ENCODE measurements around the gene IP6K1. TPM values are rescaled to one million over a fixed set of nuclear protein-coding genes. Genes with fewer than 3 reads are reported as not detected.

Gene IP6K1
- total and polyA plus RNA-seq, 2 donors (not counting 1 experiment from before 2014, with no cell fraction given): 27.8 to 77.8 TPM

- H3K4me3 ChIP-seq (ENCODE audit: control extremely low read depth in 1 of 5, extremely low read depth in 1 of 5, insufficient read depth in 1 of 5, low read depth in 2 of 5, low read length in 4 of 5): no peak overlapping the region
- Mint-ChIP-seq H3K9me3 (ENCODE audit: insufficient read depth) (no peaks in the 10 kb centered on the region), H3K27me3 (no peaks in the 10 kb centered on the region), H3K4me1 (no peaks in the 10 kb centered on the region), H3K27ac (no peak overlapping the region), H3K4me3 (no peak overlapping the region)
- H3K4me2 ChIP-seq (replicated peaks; ENCODE audit: low read depth, low read length, poor library complexity, severe bottlenecking): no peak overlapping the region
- H3K9me3 ChIP-seq (ENCODE audit: control extremely low read depth in 1 of 3, control insufficient read depth in 2 of 3, insufficient read depth in 1 of 3, low read length in 2 of 3): no peaks in the 10 kb centered on the region
- H3K27ac ChIP-seq (ENCODE audit: low read length in 2 of 2): no peak overlapping the region
- peaks cover 9% of the 10 kb centered on the region for H4K20me1 ChIP-seq (ENCODE audit: control insufficient read depth, insufficient read depth, low read length, poor library complexity, severe bottlenecking)
- H3K27me3 ChIP-seq (replicated peaks in 1 of 4; ENCODE audit: control extremely low read depth in 1 of 4, control insufficient read depth in 3 of 4, insufficient read depth in 4 of 4, low read length in 3 of 4): no peaks in the 10 kb centered on the region
- intact Hi-C loops (cut with micrococcal nuclease): no loop called here
- TF ChIP-seq CTCF (IDR thresholded peaks at IDR 0.05): no peak
- no peak for TF ChIP-seq EZH2 (IDR thresholded peaks at IDR 0.05; ENCODE audit: borderline replicate concordance, insufficient read depth, low read depth, low read length, poor library complexity, severe bottlenecking)
- H3K36me3 ChIP-seq (replicated peaks in 1 of 2; ENCODE audit: control extremely low read depth in 1 of 2, control insufficient read depth in 1 of 2, extremely low read depth in 1 of 2, insufficient read depth in 2 of 2, low read length in 1 of 2): peaks cover 2 to 49% of the 10 kb centered on the region in 2 experiments
- H3K79me2 ChIP-seq (ENCODE audit: control insufficient read depth, insufficient read depth, low read length): peaks cover 46% of the 10 kb centered on the region
- ChIA-PET POLR2A (no interaction called here), CTCF (no interaction called here)
- no peak overlapping the region for H3K9ac ChIP-seq (ENCODE audit: low read length)
- no peaks in the 10 kb centered on the region for H3K4me1 ChIP-seq (ENCODE audit: control insufficient read depth in 2 of 2, insufficient read depth in 2 of 2, low read length in 2 of 2)
- DNase-seq (no peak), ATAC-seq (ENCODE audit: low read depth) (no peak)
- no peak overlapping the region for H2AFZ ChIP-seq (ENCODE audit: insufficient read depth, low read depth, low read length, poor library complexity, severe bottlenecking)
Observed at GRCh38 chr3:49740427-49740826, 45.9 kb downstream of the IP6K1 start.

- Mint-ChIP-seq H3K27ac (no peak overlapping the region), H3K9me3 (ENCODE audit: insufficient read depth) (no peaks in the 10 kb centered on the region), H3K27me3 (no peaks in the 10 kb centered on the region), H3K4me1 (no peaks in the 10 kb centered on the region), H3K4me3 (no peak overlapping the region)
- Histone ChIP-seq H3K36me3 (replicated peaks in 1 of 2; ENCODE audit: control extremely low read depth in 1 of 2, control insufficient read depth in 1 of 2, extremely low read depth in 1 of 2, insufficient read depth in 2 of 2, low read length in 1 of 2) (peaks cover 6 to 57% of the 10 kb centered on the region in 2 experiments), H2AFZ (ENCODE audit: insufficient read depth, low read depth, low read length, poor library complexity, severe bottlenecking) (no peak overlapping the region), H3K4me1 (ENCODE audit: control insufficient read depth in 2 of 2, insufficient read depth in 2 of 2, low read length in 2 of 2) (no peaks in the 10 kb centered on the region), H3K27me3 (replicated peaks in 1 of 4; ENCODE audit: control extremely low read depth in 1 of 4, control insufficient read depth in 3 of 4, insufficient read depth in 4 of 4, low read length in 3 of 4) (no peaks in the 10 kb centered on the region), H4K20me1 (ENCODE audit: control insufficient read depth, insufficient read depth, low read length, poor library complexity, severe bottlenecking) (no peaks in the 10 kb centered on the region), H3K9me3 (ENCODE audit: control extremely low read depth in 1 of 3, control insufficient read depth in 2 of 3, insufficient read depth in 1 of 3, low read length in 2 of 3) (no peaks in the 10 kb centered on the region), H3K27ac (ENCODE audit: low read length in 2 of 2) (no peak overlapping the region), H3K4me2 (replicated peaks; ENCODE audit: low read depth, low read length, poor library complexity, severe bottlenecking) (no peak overlapping the region), H3K9ac (ENCODE audit: low read length) (no peak overlapping the region), H3K4me3 (ENCODE audit: control extremely low read depth in 1 of 5, extremely low read depth in 1 of 5, insufficient read depth in 1 of 5, low read depth in 2 of 5, low read length in 4 of 5) (no peak overlapping the region), H3K79me2 (ENCODE audit: control insufficient read depth, insufficient read depth, low read length) (peaks cover 33% of the 10 kb centered on the region)
- intact Hi-C loops (cut with micrococcal nuclease): no loop called here
- ATAC-seq (ENCODE audit: low read depth) (no peak), DNase-seq (no peak)
- WGBS (ENCODE audit: insufficient coverage): 95% methylated on average over 11 of the region's 11 CpGs
- TF ChIP-seq EZH2 (IDR thresholded peaks at IDR 0.05; ENCODE audit: borderline replicate concordance, insufficient read depth, low read depth, low read length, poor library complexity, severe bottlenecking): no peak
- TF ChIP-seq CTCF (IDR thresholded peaks at IDR 0.05): no peak
- CTCF ChIA-PET: interaction anchor here (1.1 kb wide), 1 partner anchor 19 kb away, joined by 3 read pairs; the partner anchor contains the start of gene AMIGO3
- POLR2A ChIA-PET: no interaction called here
Observed at GRCh38 chr3:49738067-49738713, 48.2 kb downstream of the IP6K1 start.
